ENCODE measurements around the gene KRTAP3-3.

KRTAP3-3 gene

DNA sequence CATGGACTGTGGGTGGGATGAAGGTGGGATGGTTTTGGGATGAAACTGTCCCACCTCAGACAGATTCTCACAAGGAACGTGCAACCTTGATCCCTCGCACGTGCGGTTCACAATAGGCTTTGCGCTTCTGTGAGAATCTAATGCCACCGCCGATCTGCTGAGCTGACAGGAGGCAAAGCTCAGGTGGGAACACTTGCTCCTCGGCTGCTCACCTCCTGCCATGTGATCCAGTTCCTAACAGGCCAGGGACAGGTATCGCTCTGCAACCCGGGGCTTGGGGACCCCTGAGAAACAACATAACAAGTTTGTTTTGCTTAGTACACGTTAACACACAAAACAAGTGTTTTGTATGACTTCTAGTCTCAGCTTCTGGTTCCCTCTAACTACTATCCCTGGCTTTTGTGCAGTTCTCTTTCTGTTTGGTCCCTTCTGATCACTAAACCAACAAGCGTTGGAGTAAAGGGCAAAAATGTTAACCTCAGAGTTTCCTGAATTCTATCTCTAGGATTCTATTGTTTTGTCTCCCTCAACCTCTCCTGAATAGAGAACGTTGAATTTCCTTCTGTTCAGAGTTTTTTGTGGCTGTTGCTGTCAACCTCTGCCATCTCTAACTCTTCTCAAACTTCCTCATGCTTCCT lies 22.7 kb upstream of the KRTAP3-3 start:
- H3K36me3 ChIP-seq (ENCODE audit: control insufficient read depth, low read depth, low read length) = no peaks in the 10 kb centered on the region
- no peaks in the 10 kb centered on the region for H3K9me3 ChIP-seq (ENCODE audit: control insufficient read depth, low read depth, low read length)
- no peaks in the 10 kb centered on the region for H3K27me3 ChIP-seq (ENCODE audit: control insufficient read depth, insufficient read depth, low read length)
- no peak overlapping the region for H3K27ac ChIP-seq (ENCODE audit: low read length)
- H3K4me1 ChIP-seq (ENCODE audit: control insufficient read depth, low read depth, low read length) = no peaks in the 10 kb centered on the region
- no peak overlapping the region for H3K9ac ChIP-seq (ENCODE audit: low read length)
- H3K4me3 ChIP-seq (ENCODE audit: low read length) = no peak overlapping the region

DNA sequence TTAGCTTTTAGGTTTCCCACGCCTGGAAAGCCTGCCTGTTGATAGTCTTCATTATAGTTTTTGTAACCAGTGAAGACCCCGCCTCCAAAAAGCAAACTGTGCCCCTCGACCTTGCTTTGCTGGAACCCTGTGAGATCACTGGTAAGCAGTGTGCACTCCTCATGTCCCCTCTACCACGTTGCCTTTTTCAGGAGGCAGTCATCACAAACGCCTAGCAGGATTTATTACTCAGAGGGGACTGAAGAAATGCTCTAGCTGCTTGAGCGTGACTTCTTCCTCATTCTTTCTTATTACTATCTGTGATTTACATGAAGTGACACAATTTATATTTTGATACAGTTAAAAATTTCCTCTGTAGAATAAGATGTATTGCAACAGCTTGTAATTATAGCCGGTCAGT lies 21.5 kb upstream of the KRTAP3-3 start:
- Histone ChIP-seq H3K4me3 (ENCODE audit: low read length) (no peak overlapping the region), H3K27ac (ENCODE audit: low read length) (no peak overlapping the region), H3K4me1 (ENCODE audit: control insufficient read depth, low read depth, low read length) (no peaks in the 10 kb centered on the region), H3K9me3 (ENCODE audit: control insufficient read depth, low read depth, low read length) (no peaks in the 10 kb centered on the region), H3K27me3 (ENCODE audit: control insufficient read depth, insufficient read depth, low read length) (no peaks in the 10 kb centered on the region), H3K9ac (ENCODE audit: low read length) (no peak overlapping the region), H3K36me3 (ENCODE audit: control insufficient read depth, low read depth, low read length) (no peaks in the 10 kb centered on the region)

DNA sequence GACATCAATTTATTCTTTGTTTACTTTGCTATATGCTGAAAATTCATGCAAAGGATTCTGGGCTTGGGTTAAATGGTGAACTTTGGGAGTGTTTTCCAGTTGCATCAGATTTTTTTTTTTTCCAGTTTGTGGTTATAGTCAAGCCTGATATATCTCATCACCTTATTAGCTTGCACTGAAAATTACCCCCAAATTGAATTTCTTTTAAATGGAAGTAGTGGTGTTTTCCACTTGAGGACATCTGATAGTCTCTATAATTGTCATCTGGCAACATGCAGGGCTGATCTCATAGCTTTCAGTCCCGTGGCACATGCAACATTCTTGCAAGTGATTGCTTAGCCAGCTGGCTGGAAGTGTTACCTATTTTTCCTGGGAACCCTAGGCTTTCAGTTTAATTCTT lies 19.6 kb upstream of the KRTAP3-3 start:
- Histone ChIP-seq H3K36me3 (ENCODE audit: control insufficient read depth, low read depth, low read length) (no peaks in the 10 kb centered on the region), H3K9ac (ENCODE audit: low read length) (no peak overlapping the region), H3K27me3 (ENCODE audit: control insufficient read depth, insufficient read depth, low read length) (no peaks in the 10 kb centered on the region), H3K4me3 (ENCODE audit: low read length) (no peak overlapping the region), H3K9me3 (ENCODE audit: control insufficient read depth, low read depth, low read length) (no peaks in the 10 kb centered on the region), H3K27ac (ENCODE audit: low read length) (no peak overlapping the region), H3K4me1 (ENCODE audit: control insufficient read depth, low read depth, low read length) (peaks cover 13% of the 10 kb centered on the region)

DNA sequence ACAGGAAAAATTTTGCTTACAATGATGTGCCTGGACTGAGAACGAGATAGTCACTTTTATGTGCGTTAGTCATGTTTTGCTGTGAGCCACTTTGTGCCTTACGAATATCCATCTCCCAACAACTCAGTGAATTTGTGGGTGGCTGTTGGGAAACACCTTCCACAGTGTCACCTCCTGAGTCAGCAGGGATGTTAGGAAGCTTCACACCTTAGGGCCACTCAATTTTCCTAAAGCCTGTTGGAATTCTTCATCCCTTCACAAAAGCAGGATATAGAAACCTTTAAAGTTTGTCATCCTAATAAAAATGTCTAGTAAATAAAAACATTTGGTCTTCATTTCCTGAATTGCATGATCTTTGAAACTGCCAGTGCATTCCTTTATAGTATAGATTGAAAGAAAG lies 19.2 kb upstream of the KRTAP3-3 start:
- no peaks in the 10 kb centered on the region for H3K27me3 ChIP-seq (ENCODE audit: control insufficient read depth, insufficient read depth, low read length)
- H3K4me3 ChIP-seq (ENCODE audit: low read length) = no peak overlapping the region
- H3K27ac ChIP-seq (ENCODE audit: low read length) = no peak overlapping the region
- H3K9me3 ChIP-seq (ENCODE audit: control insufficient read depth, low read depth, low read length) = no peaks in the 10 kb centered on the region
- peaks cover 13% of the 10 kb centered on the region for H3K4me1 ChIP-seq (ENCODE audit: control insufficient read depth, low read depth, low read length)
- H3K9ac ChIP-seq (ENCODE audit: low read length) = no peak overlapping the region
- H3K36me3 ChIP-seq (ENCODE audit: control insufficient read depth, low read depth, low read length) = no peaks in the 10 kb centered on the region

DNA sequence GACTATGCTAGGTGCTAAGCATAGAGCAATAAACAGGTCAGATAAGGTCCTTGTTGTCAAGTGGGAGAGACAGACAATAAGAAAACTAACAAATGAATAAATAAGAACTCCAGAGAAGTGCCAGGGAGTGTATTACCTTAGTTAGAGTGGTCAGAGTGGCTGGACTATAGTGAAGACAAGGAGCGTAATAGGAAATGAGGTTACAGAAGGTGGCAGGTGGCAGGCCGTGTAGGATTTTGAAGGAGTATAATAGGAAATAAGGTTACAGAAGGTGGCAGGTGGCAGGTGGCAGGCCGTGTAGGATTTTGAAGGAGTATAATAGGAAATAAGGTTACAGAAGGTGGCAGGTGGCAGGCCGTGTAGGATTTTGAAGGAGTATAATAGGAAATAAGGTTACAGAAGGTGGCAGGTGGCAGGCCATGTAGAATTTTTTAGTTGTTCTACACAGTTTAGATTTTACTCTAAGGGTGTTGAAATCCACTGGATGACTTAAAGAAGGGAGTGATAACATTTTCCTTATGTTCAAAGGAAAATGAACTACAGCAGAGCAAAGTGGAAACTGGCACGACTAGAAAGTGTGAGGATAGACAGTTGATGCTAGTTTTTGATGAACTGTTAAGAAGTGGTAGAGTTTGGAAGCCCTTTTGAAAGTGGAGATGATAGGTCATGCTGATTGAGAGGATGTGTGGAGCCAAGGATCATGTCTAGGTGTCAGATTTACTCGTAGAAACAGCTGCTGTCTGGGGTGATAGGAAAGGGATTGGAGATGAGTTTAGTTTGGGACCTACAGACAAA lies 18.6 kb upstream of the KRTAP3-3 start:
- Histone ChIP-seq H3K27ac (ENCODE audit: low read length) (no peak overlapping the region), H3K4me1 (ENCODE audit: control insufficient read depth, low read depth, low read length) (peaks cover 13% of the 10 kb centered on the region), H3K9ac (ENCODE audit: low read length) (no peak overlapping the region), H3K4me3 (ENCODE audit: low read length) (no peak overlapping the region), H3K36me3 (ENCODE audit: control insufficient read depth, low read depth, low read length) (no peaks in the 10 kb centered on the region), H3K27me3 (ENCODE audit: control insufficient read depth, insufficient read depth, low read length) (no peaks in the 10 kb centered on the region), H3K9me3 (ENCODE audit: control insufficient read depth, low read depth, low read length) (no peaks in the 10 kb centered on the region)

DNA sequence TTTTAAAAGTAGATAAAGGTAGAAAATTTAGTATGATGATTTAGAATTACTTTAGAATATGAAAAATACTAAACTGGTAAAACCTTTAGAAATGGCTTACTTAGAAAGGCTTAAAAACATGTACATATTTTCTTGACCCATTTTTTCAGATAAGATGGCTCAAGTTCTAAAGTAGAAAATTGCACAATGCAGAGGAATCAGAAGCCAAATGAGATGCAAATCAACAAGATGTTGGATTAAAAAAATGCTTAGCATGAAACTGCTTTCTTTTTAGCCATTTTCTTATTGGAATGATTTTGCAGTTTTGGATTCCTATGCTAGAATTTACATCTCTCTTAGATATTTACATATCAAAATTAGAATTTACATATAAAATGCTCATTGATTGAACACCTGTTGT lies 16.5 kb upstream of the KRTAP3-3 start:
- H3K9me3 ChIP-seq (ENCODE audit: control insufficient read depth, low read depth, low read length) = no peaks in the 10 kb centered on the region
- no peak overlapping the region for H3K27ac ChIP-seq (ENCODE audit: low read length)
- no peaks in the 10 kb centered on the region for H3K36me3 ChIP-seq (ENCODE audit: control insufficient read depth, low read depth, low read length)
- H3K4me1 ChIP-seq (ENCODE audit: control insufficient read depth, low read depth, low read length) = peaks cover 13% of the 10 kb centered on the region
- H3K4me3 ChIP-seq (ENCODE audit: low read length) = no peak overlapping the region
- H3K9ac ChIP-seq (ENCODE audit: low read length) = no peak overlapping the region
- no peaks in the 10 kb centered on the region for H3K27me3 ChIP-seq (ENCODE audit: control insufficient read depth, insufficient read depth, low read length)

DNA sequence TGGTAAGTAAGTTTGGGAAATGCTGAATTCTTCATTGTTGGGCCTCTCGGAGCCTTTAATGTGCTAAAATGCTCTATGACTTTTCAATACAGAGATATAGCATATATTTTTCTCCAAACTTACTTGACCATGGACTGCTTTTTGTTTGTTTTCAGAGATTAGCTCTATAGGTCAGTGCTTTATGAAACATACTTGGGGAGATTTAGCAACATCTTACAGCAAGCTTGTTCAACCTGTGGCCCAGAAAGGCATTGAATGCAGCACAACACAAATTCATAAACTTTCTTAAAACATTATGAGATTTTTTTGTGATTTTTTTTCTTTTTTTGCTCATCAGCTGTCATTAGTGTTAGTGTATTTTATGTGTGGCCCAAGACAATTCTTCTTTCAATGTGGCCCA lies 16.0 kb upstream of the KRTAP3-3 start:
- no peak overlapping the region for H3K27ac ChIP-seq (ENCODE audit: low read length)
- H3K27me3 ChIP-seq (ENCODE audit: control insufficient read depth, insufficient read depth, low read length) = no peaks in the 10 kb centered on the region
- no peaks in the 10 kb centered on the region for H3K36me3 ChIP-seq (ENCODE audit: control insufficient read depth, low read depth, low read length)
- peaks cover 13% of the 10 kb centered on the region for H3K4me1 ChIP-seq (ENCODE audit: control insufficient read depth, low read depth, low read length)
- H3K9ac ChIP-seq (ENCODE audit: low read length) = no peak overlapping the region
- H3K4me3 ChIP-seq (ENCODE audit: low read length) = no peak overlapping the region
- H3K9me3 ChIP-seq (ENCODE audit: control insufficient read depth, low read depth, low read length) = no peaks in the 10 kb centered on the region

DNA sequence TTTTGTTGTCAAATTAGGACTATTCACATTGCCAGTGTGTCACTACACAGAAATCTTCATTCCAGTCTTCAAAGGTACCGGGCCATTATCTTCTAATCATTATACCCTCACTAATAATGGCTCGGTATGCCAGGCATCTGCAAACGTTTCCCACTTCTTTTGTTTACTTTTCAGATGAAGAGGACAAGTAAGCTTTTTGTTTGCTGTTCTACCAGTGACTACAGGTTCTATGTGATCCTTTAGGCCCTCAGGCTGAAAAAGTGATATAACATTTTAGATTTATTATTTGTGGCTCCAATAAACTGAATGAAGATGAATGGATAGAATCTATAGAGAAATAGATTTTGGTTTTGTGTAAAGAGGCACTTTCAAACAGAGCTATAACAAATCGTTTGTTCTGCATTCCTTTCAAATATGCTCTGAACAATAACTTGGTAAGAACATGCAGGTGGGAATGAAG lies 15.4 kb upstream of the KRTAP3-3 start:
- Histone ChIP-seq H3K9me3 (ENCODE audit: control insufficient read depth, low read depth, low read length) (no peaks in the 10 kb centered on the region), H3K4me3 (ENCODE audit: low read length) (no peak overlapping the region), H3K27ac (ENCODE audit: low read length) (no peak overlapping the region), H3K27me3 (ENCODE audit: control insufficient read depth, insufficient read depth, low read length) (no peaks in the 10 kb centered on the region), H3K9ac (ENCODE audit: low read length) (no peak overlapping the region), H3K4me1 (ENCODE audit: control insufficient read depth, low read depth, low read length) (peaks cover 13% of the 10 kb centered on the region), H3K36me3 (ENCODE audit: control insufficient read depth, low read depth, low read length) (no peaks in the 10 kb centered on the region)

DNA sequence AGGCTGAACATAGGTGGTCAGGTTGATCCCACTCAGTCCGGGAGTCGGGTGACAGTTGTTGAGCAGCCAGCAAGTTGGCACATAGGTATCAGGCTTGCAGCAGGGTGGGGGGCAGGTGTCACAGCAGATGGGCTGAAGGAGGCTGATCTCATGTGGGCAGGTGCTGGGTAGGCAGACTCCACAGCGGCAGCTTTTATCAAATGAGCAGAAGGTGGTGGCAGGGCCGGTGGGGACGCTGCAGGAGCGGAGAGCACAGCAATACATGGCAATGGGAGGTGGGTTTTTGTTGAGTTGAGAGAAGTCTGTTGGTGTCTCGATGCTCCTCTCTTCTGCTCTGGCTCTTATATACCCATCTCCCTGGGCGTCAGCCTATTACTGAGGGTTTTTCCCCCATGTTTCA lies 14.8 kb upstream of the KRTAP3-3 start, which contains the start of gene KRTAP3-1:
KRTAP3-1 (minus strand) TSS at position 318 of the 400 bp plus-strand sequence; CDS start at position 264, 54 bp downstream.
- no peak within 1 kb of the TSS for H3K9ac ChIP-seq (ENCODE audit: low read length)
- H3K27ac ChIP-seq (ENCODE audit: low read length) = no peak within 1 kb of the TSS
- no peaks in the 10 kb centered on the region for H3K27me3 ChIP-seq (ENCODE audit: control insufficient read depth, insufficient read depth, low read length)
- H3K9me3 ChIP-seq (ENCODE audit: control insufficient read depth, low read depth, low read length) = no peaks in the 10 kb centered on the region
- H3K36me3 ChIP-seq (ENCODE audit: control insufficient read depth, low read depth, low read length) = no peaks in the 10 kb centered on the region
- H3K4me3 ChIP-seq (ENCODE audit: low read length) = no peak within 1 kb of the TSS
- H3K4me1 ChIP-seq (ENCODE audit: control insufficient read depth, low read depth, low read length) = peaks cover 13% of the 10 kb centered on the region

DNA sequence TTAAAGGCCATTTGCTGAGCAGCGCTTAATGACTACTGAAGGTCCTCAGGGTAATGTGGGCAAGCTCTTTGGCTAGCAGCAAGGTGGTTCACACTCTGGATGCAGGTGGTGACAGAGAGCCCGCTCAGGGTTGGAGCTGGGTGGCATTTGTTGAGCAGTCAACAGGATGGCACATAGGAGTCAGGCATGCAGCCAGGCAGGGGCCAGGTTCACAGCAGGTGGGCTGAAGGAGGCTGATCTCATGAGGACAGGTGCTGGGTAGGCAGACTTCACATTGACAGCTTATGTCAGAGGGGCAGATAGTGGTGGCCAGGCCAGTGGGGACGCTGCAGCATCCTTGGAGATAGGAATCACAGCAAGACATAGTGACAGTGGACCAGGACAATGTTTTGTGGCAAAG lies 10.4 kb upstream of the KRTAP3-3 start:
- Histone ChIP-seq H3K36me3 (ENCODE audit: control insufficient read depth, low read depth, low read length) (no peaks in the 10 kb centered on the region), H3K27me3 (ENCODE audit: control insufficient read depth, insufficient read depth, low read length) (no peaks in the 10 kb centered on the region), H3K4me1 (ENCODE audit: control insufficient read depth, low read depth, low read length) (peaks cover 8% of the 10 kb centered on the region), H3K9ac (ENCODE audit: low read length) (no peak overlapping the region), H3K4me3 (ENCODE audit: low read length) (no peak overlapping the region), H3K9me3 (ENCODE audit: control insufficient read depth, low read depth, low read length) (no peaks in the 10 kb centered on the region), H3K27ac (ENCODE audit: low read length) (no peak overlapping the region)

DNA sequence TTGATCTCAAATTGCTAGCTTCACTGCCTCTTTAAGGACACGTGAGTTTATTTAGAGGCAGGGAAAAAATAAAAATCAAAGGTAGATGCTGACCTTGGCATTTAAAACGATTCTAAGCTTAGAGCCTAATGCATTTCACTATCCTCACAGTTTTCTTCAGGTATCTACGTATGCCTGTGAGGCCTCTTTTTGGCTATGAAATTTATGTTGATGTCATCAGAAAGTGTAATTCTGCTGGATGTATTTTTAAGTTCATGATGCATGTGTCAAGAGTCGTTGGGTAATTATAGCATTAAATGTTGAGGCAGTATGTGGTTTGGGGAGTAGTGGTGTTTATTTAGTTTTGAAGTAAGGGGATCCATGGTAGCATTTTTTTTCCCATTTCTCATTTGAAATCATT lies 10.0 kb upstream of the KRTAP3-3 start:
- H3K9ac ChIP-seq (ENCODE audit: low read length) = no peak overlapping the region
- no peaks in the 10 kb centered on the region for H3K9me3 ChIP-seq (ENCODE audit: control insufficient read depth, low read depth, low read length)
- no peaks in the 10 kb centered on the region for H3K27me3 ChIP-seq (ENCODE audit: control insufficient read depth, insufficient read depth, low read length)
- H3K27ac ChIP-seq (ENCODE audit: low read length) = no peak overlapping the region
- no peaks in the 10 kb centered on the region for H3K36me3 ChIP-seq (ENCODE audit: control insufficient read depth, low read depth, low read length)
- H3K4me1 ChIP-seq (ENCODE audit: control insufficient read depth, low read depth, low read length) = peaks cover 3% of the 10 kb centered on the region
- H3K4me3 ChIP-seq (ENCODE audit: low read length) = no peak overlapping the region

DNA sequence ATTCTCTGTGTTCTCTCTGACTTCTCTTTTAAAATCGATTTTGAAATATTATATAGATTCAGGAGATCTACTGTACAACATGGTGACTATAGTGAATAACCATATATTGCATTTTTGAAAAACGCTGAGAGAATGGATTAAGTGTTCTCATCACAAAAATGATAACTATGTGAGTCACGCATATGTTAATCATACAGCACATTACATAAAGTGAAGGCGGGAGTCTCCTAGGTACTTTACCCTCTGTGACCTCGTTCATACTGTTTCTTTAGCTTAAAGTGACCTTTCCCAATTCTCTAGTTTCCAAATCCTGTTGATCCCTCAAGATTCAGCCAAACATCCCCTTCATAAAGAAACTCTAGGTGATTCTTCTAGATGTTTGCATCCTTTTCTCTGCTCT lies 8.8 kb upstream of the KRTAP3-3 start:
- Histone ChIP-seq H3K9ac (ENCODE audit: low read length) (no peak overlapping the region), H3K4me3 (ENCODE audit: low read length) (no peak overlapping the region), H3K27ac (ENCODE audit: low read length) (no peak overlapping the region), H3K27me3 (ENCODE audit: control insufficient read depth, insufficient read depth, low read length) (no peaks in the 10 kb centered on the region), H3K36me3 (ENCODE audit: control insufficient read depth, low read depth, low read length) (no peaks in the 10 kb centered on the region), H3K9me3 (ENCODE audit: control insufficient read depth, low read depth, low read length) (no peaks in the 10 kb centered on the region), H3K4me1 (ENCODE audit: control insufficient read depth, low read depth, low read length) (no peaks in the 10 kb centered on the region)
